ENCODE results near the gene SPATA7. TPM values are rescaled to one million over a fixed set of nuclear protein-coding genes. Genes with fewer than 3 reads are reported as not detected.

SPATA7 gene
- polyA plus RNA-seq, 3 donors, result 2.2 to 4.8 (median 3.4) TPM

- no peak overlapping the region for H3K27ac Mint-ChIP-seq
- no peak overlapping the region for H3K4me3 ChIP-seq (replicated peaks in 1 of 3; ENCODE audit: low read depth in 2 of 3, low read length in 3 of 3)
- WGBS (ENCODE audit: insufficient coverage), result no CpG with 5 or more reads among the region's 1 CpG
- H3K27me3 Mint-ChIP-seq (ENCODE audit: low read depth in 3 of 3), result peaks cover 0 to 1% (median 0%) of the 10 kb centered on the region in 3 donors
- no peak overlapping the region for H3K27ac ChIP-seq (ENCODE audit: low read depth in 1 of 2, low read length in 2 of 2)
- H3K4me3 Mint-ChIP-seq, result no peak overlapping the region
- no peaks in the 10 kb centered on the region for H3K36me3 Mint-ChIP-seq
- H3K4me2 ChIP-seq (replicated peaks; ENCODE audit: extremely low read depth, low read length, poor library complexity, severe bottlenecking), result no peak overlapping the region
- intact Hi-C loops (cut with micrococcal nuclease), result no loop called here
- no peak overlapping the region for H3K9ac ChIP-seq (ENCODE audit: insufficient read depth, low read length, poor library complexity, severe bottlenecking)
- no peaks in the 10 kb centered on the region for H3K27me3 ChIP-seq (ENCODE audit: control insufficient read depth in 2 of 2, insufficient read depth in 2 of 2, low read length in 2 of 2)
- H3K9me3 Mint-ChIP-seq, result peaks cover 0 to 5% (median 2%) of the 10 kb centered on the region in 7 donors
- no peak for TF ChIP-seq CTCF (IDR thresholded peaks at IDR 0.05)
- H3K79me2 ChIP-seq (ENCODE audit: insufficient read depth, low read length), result no peaks in the 10 kb centered on the region
- H3K4me1 Mint-ChIP-seq, result no peaks in the 10 kb centered on the region
- peaks cover 0 to 3% of the 10 kb centered on the region in 2 donors for H3K9me3 ChIP-seq (replicated peaks in 1 of 2; ENCODE audit: control insufficient read depth in 1 of 2, insufficient read depth in 1 of 2, low read length in 2 of 2)
- no peak for DNase-seq
- H2AFZ ChIP-seq (ENCODE audit: insufficient read depth, low read depth, low read length, poor library complexity, severe bottlenecking), result no peak overlapping the region
- H3K4me1 ChIP-seq (ENCODE audit: control insufficient read depth in 1 of 2, insufficient read depth in 2 of 2, low read length in 2 of 2), result no peaks in the 10 kb centered on the region
- H3K36me3 ChIP-seq (replicated peaks in 1 of 2; ENCODE audit: control insufficient read depth in 1 of 2, insufficient read depth in 2 of 2, low read length in 2 of 2), result no peaks in the 10 kb centered on the region
- H4K20me1 ChIP-seq (ENCODE audit: insufficient read depth, low read length), result no peaks in the 10 kb centered on the region
These were observed 88.3 kb downstream of the SPATA7 start for GRCh38 chr14:88473791-88474190.

GRCh38 chr14:88476214-88476774, 90.8 kb downstream of the SPATA7 start:
- H4K20me1 ChIP-seq (ENCODE audit: insufficient read depth, low read length), result no peaks in the 10 kb centered on the region
- no peak for DNase-seq
- WGBS (ENCODE audit: insufficient coverage), result 96% methylated on average over 4 of the region's 7 CpGs
- Mint-ChIP-seq H3K4me1 (no peaks in the 10 kb centered on the region), H3K27me3 (ENCODE audit: low read depth in 3 of 3) (peaks cover 0 to 7% (median 3%) of the 10 kb centered on the region in 3 donors), H3K4me3 (no peak overlapping the region), H3K27ac (no peak overlapping the region), H3K9me3 (peaks cover 3 to 19% (median 13%) of the 10 kb centered on the region in 7 donors), H3K36me3 (no peaks in the 10 kb centered on the region)
- H3K36me3 ChIP-seq (replicated peaks in 1 of 2; ENCODE audit: control insufficient read depth in 1 of 2, insufficient read depth in 2 of 2, low read length in 2 of 2), result no peaks in the 10 kb centered on the region
- H2AFZ ChIP-seq (ENCODE audit: insufficient read depth, low read depth, low read length, poor library complexity, severe bottlenecking), result no peak overlapping the region
- intact Hi-C loops (cut with micrococcal nuclease), result no loop called here
- no peak overlapping the region for H3K4me2 ChIP-seq (replicated peaks; ENCODE audit: extremely low read depth, low read length, poor library complexity, severe bottlenecking)
- H3K9me3 ChIP-seq (replicated peaks in 1 of 2; ENCODE audit: control insufficient read depth in 1 of 2, insufficient read depth in 1 of 2, low read length in 2 of 2), result peaks cover 0 to 17% of the 10 kb centered on the region in 2 donors
- no peaks in the 10 kb centered on the region for H3K27me3 ChIP-seq (ENCODE audit: control insufficient read depth in 2 of 2, insufficient read depth in 2 of 2, low read length in 2 of 2)
- H3K27ac ChIP-seq (ENCODE audit: low read depth in 1 of 2, low read length in 2 of 2), result no peak overlapping the region
- H3K79me2 ChIP-seq (ENCODE audit: insufficient read depth, low read length), result no peaks in the 10 kb centered on the region
- H3K4me1 ChIP-seq (ENCODE audit: control insufficient read depth in 1 of 2, insufficient read depth in 2 of 2, low read length in 2 of 2), result no peaks in the 10 kb centered on the region
- H3K4me3 ChIP-seq (replicated peaks in 1 of 3; ENCODE audit: low read depth in 2 of 3, low read length in 3 of 3), result no peak overlapping the region
- TF ChIP-seq CTCF (IDR thresholded peaks at IDR 0.05), result no peak
- H3K9ac ChIP-seq (ENCODE audit: insufficient read depth, low read length, poor library complexity, severe bottlenecking), result no peak overlapping the region

Measured in CD14-positive monocyte (primary cell).